Adrenal gland (tissue), 12 donors: ENCODE data around the gene FCRLA. TPM values are rescaled to one million over a fixed set of nuclear protein-coding genes. Genes with fewer than 3 reads are reported as not detected.

ENCODE experiments used
- DNase-seq, 7 donors: peaks; one replicate each; pipeline ENCODE4 v3.0.0-alpha.2; 2019 to 2020
- H3K27ac ChIP-seq, 5 donors: fragments of 200-600 bp; sonication (generic) in 4 of 5; 1 replicate in 3 of 5; 2 replicates in 2 of 5; pipeline versions ENCODE4 v1.5.1 to v1.8.0; 2016 to 2020; ENCODE audit warnings: mild to moderate bottlenecking in 1 of 5
- H3K27me3 ChIP-seq: fragments of 200-600 bp; 2 replicates; pipeline ENCODE4 v1.8.0; 2021
- H3K36me3 ChIP-seq, 2 donors: fragments of 200-600 bp; replicated peaks in 1 of 2; 1 replicate in 1 of 2; 2 replicates in 1 of 2; pipeline versions ENCODE4 v1.5.1 to v1.8.0; 2018 to 2022
- H3K4me1 ChIP-seq, 2 donors: fragments of 200-600 bp; replicated peaks in 1 of 2; 1 replicate in 1 of 2; 2 replicates in 1 of 2; pipeline versions ENCODE4 v1.5.1 to v1.8.0; 2018 to 2021
- H3K4me3 ChIP-seq, 4 donors: fragments of 200-600 bp; sonication (generic) in 3 of 4; one replicate each; pipeline ENCODE4 v1.5.1; 2016 to 2018
- H3K9me3 ChIP-seq, 3 donors: fragments of 200-600 bp; sonication (generic) in 1 of 3; replicated peaks in 1 of 3; 1 replicate in 2 of 3; 2 replicates in 1 of 3; pipeline versions ENCODE4 v1.5.1 to v1.8.0; 2016 to 2021
- CTCF ChIP-seq, 6 experiments: fragments of 450-650 bp in 4 of 6; fragments of 200-600 bp in 2 of 6; sonication (generic) in 1 of 6; IDR thresholded peaks; 1 replicate in 5 of 6; 2 replicates in 1 of 6; pipeline versions ENCODE4 v1.5.1 to v1.8.0; 2016 to 2021; ENCODE audit warnings: antibody characterized with exemption in 6 of 6, mild to moderate bottlenecking in 2 of 6, moderate library complexity in 1 of 6
- POLR2A ChIP-seq, 2 donors: fragments of 450-650 bp; IDR thresholded peaks; one replicate each; pipeline ENCODE4 v1.6.1; 2017; ENCODE audit warnings: antibody characterized with exemption in 2 of 2, mild to moderate bottlenecking in 2 of 2, moderate library complexity in 1 of 2
- WGBS, 4 donors: extraction: QIAGEN DNeasy Blood & Tissue Kit in 2 of 4; methylation state at CpG; one replicate each; pipeline versions ENCODE4 v1.1.5 to v1.1.7; 2013 to 2017; 5-methylcytosine and 5-hydroxymethylcytosine counted together
- intact Hi-C, 2 donors: fragments of 100-400 bp; cut with DNase I; formaldehyde crosslinking; loops; one replicate each; pipeline versions ENCODE4 v1.14.1 to v1.15.0; 2022 to 2023
- polyA plus RNA-seq, 3 donors: library from polyadenylated mRNA; stranded (reverse); fragments of 200-250 nt in 2 of 3; fragments of 350-450 nt in 1 of 3; fragmentation: Illumina TruSeq in 1 of 3; extraction: RNeasy Lipid Tissue Mini Kit (QIAGEN cat#74804) in 1 of 3; gene quantifications; one replicate each; pipeline ENCODE4 v1.2.3, GENCODE V29; 2013 to 2014
- total RNA-seq, 9 donors: library from RNA; depleted of rRNA in 4 of 9; stranded (reverse); fragments of >200 nt in 4 of 9; fragments of 120-200 nt in 1 of 9; fragmentation: NEBNext Ultra II Directional in 1 of 9; extraction: Animal tissue kit (Norgen Biotek cat#: 25700) in 1 of 9; gene quantifications; one replicate each; pipeline versions ENCODE4 v1.1.0 to v1.2.4, GENCODE V29; 2013 to 2023
- donor health status: healthy with polysubstance abuse.
- donor health status: Bipolar disorder and iron deficiency.
- donor health status: DM: yes; HTN: yes; CAD: no.
- donor health status: DM: no; HTN: no; CAD: no.
- donor health status: DM: no; HTN: no; CAD: no.
- donor health status: DM: yes; HTN: yes; CAD: no.

Gene FCRLA
- total and polyA plus RNA-seq, 12 donors: 0.03 to 28.0 (median 0.22) TPM; not detected in 6

- Histone ChIP-seq H3K4me3 (no peak overlapping the region), H3K9me3 (no peaks in the 10 kb centered on the region), H3K27me3 (peaks cover 4% of the 10 kb centered on the region), H3K27ac (no peak overlapping the region), H3K36me3 (no peaks in the 10 kb centered on the region), H3K4me1 (no peaks in the 10 kb centered on the region)
- 71 to 80% (median 77%) methylated on average over 5 of the region's 5 CpGs for WGBS, 4 donors
- no peak for DNase-seq
- intact Hi-C loops: loop anchor here in 1 of 2 donors (10.0 kb wide), 1 partner anchor 247 kb away; no protein-coding TSS in a partner anchor
- TF ChIP-seq POLR2A (IDR thresholded peaks at IDR 0.05) (no peak), CTCF (IDR thresholded peaks at IDR 0.05) (no peak)
Measured at GRCh38 chr1:161731981-161732718, 25.1 kb downstream of the FCRLA start.

- Histone ChIP-seq H3K9me3 (no peaks in the 10 kb centered on the region), H3K4me3 (no peak overlapping the region), H3K27ac (no peak overlapping the region), H3K36me3 (no peaks in the 10 kb centered on the region), H3K27me3 (peaks cover 4% of the 10 kb centered on the region), H3K4me1 (no peaks in the 10 kb centered on the region)
- intact Hi-C loops: loop anchor here in 1 of 2 donors (10.0 kb wide), 1 partner anchor 249 kb away; no protein-coding TSS in a partner anchor
- TF ChIP-seq CTCF (IDR thresholded peaks at IDR 0.05) (no peak), POLR2A (IDR thresholded peaks at IDR 0.05) (no peak)
- no peak for DNase-seq
- 5 to 14% (median 11%) methylated on average over 1 of the region's 1 CpG for WGBS, 4 donors
Measured at GRCh38 chr1:161733526-161733925, 26.5 kb downstream of the FCRLA start.

GRCh38 chr1:161735837-161736236, 28.8 kb downstream of the FCRLA start:
- H3K4me3 ChIP-seq: no peak overlapping the region
- peaks cover 4% of the 10 kb centered on the region for H3K27me3 ChIP-seq
- WGBS, 4 donors: 80 to 91% (median 83%) methylated on average over 3 of the region's 3 CpGs
- no peaks in the 10 kb centered on the region for H3K36me3 ChIP-seq
- no peak for DNase-seq
- no peak overlapping the region for H3K27ac ChIP-seq
- no peaks in the 10 kb centered on the region for H3K9me3 ChIP-seq
- peaks cover 0 to 8% of the 10 kb centered on the region in 2 donors for H3K4me1 ChIP-seq
- TF ChIP-seq CTCF (IDR thresholded peaks at IDR 0.05) (no peak), POLR2A (IDR thresholded peaks at IDR 0.05) (no peak)
- intact Hi-C loops: loop anchor here in 1 of 2 donors (10.0 kb wide), 1 partner anchor 251 kb away; no protein-coding TSS in a partner anchor

- 59 to 82% (median 76%) methylated on average over 4 of the region's 4 CpGs for WGBS, 4 donors
- H3K27me3 ChIP-seq: peaks cover 4% of the 10 kb centered on the region
- H3K4me3 ChIP-seq: no peak overlapping the region
- no peak overlapping the region for H3K27ac ChIP-seq
- intact Hi-C loops: loop anchor here in 1 of 2 donors (10.0 kb wide), 1 partner anchor 252 kb away; no protein-coding TSS in a partner anchor
- H3K9me3 ChIP-seq: no peaks in the 10 kb centered on the region
- no peaks in the 10 kb centered on the region for H3K36me3 ChIP-seq
- H3K4me1 ChIP-seq: peaks cover 0 to 11% of the 10 kb centered on the region in 2 donors
- TF ChIP-seq CTCF (IDR thresholded peaks at IDR 0.05) (no peak), POLR2A (IDR thresholded peaks at IDR 0.05) (no peak)
- no peak for DNase-seq
Measured at GRCh38 chr1:161736335-161736969, 29.4 kb downstream of the FCRLA start.
